ENCODE results near the gene TFR2. TPM values are rescaled to one million over a fixed set of nuclear protein-coding genes. Genes with fewer than 3 reads are reported as not detected.

TFR2 gene
- total and polyA plus RNA-seq, 2 of the 4 experiments (the other 2 are of a cell fraction): 0.18 to 0.50 TPM

- in situ Hi-C loops (cut with MboI; ENCODE audit: low sequenced_read_pairs) (loop anchor here (25.0 kb wide), 1 partner anchor 287 kb away; the partner anchor contains the start of genes SLC12A9 and TRIP6), intact Hi-C loops (cut with micrococcal nuclease) (no loop called here), dilution Hi-C loops (cut with HindIII; ENCODE audit: low sequenced_read_pairs, unreplicated experiment) (no loop called here)
- peaks cover 54% of the 10 kb centered on the region for H3K36me3 ChIP-seq (ENCODE audit: control insufficient read depth, insufficient read depth, low read length)
- H3K79me1 ChIP-seq (ENCODE audit: low read depth in 1 of 2, low read length in 2 of 2): peaks cover under 1 to 16% of the 10 kb centered on the region in 2 experiments; a peak in 3 of 4 replicates
- H2BK15ac ChIP-seq (ENCODE audit: low read depth, low read length): no peak overlapping the region
- no peak overlapping the region for H4K8ac ChIP-seq (ENCODE audit: low read depth in 2 of 2, low read length in 2 of 2)
- no peak overlapping the region for H3K4ac ChIP-seq (ENCODE audit: low read depth, low read length)
- ChIA-PET POLR2A (ENCODE audit: unreplicated experiment) (no interaction called here), CTCF (no interaction called here)
- no peak overlapping the region for H2BK120ac ChIP-seq (ENCODE audit: low read depth, low read length)
- no peaks in the 10 kb centered on the region for H3K9me1 ChIP-seq (ENCODE audit: insufficient read depth, low read length)
- no peak overlapping the region for H3K4me2 ChIP-seq (ENCODE audit: low read depth, low read length)
- H3K4me1 ChIP-seq (ENCODE audit: control insufficient read depth, insufficient read depth, low read length): peaks cover under 1% of the 10 kb centered on the region; the same call in 1 of the 2 replicates
- no peak overlapping the region for H2AK9ac ChIP-seq (replicated peaks; ENCODE audit: low read depth, low read length, poor library complexity)
- no peak overlapping the region for H4K5ac ChIP-seq (ENCODE audit: low read depth, low read length)
- no peak overlapping the region for H3K23ac ChIP-seq (ENCODE audit: low read depth, low read length)
- H3K27me3 ChIP-seq (ENCODE audit: control insufficient read depth, insufficient read depth, low read length): peaks cover 2% of the 10 kb centered on the region; the same call in 1 of the 2 replicates
- no peaks in the 10 kb centered on the region for H3K9me3 ChIP-seq (ENCODE audit: control insufficient read depth, insufficient read depth, low read length)
- H2AFZ ChIP-seq (replicated peaks; ENCODE audit: low read length, poor library complexity): no peak overlapping the region
- H2BK20ac ChIP-seq (ENCODE audit: low read depth, low read length): no peak overlapping the region
- no peak overlapping the region for H4K91ac ChIP-seq (ENCODE audit: insufficient read depth, low read depth, low read length)
- H3K27ac ChIP-seq (ENCODE audit: insufficient read depth, low read length): no peak overlapping the region
- H4K20me1 ChIP-seq (ENCODE audit: insufficient read depth, low read length): 0 out of 2 replicates have a peak, but pooled peaks cover 1% of the 10 kb centered on the region
- ATAC-seq (ENCODE audit: low read depth) (no peak), DNase-seq (no peak)
- H3K18ac ChIP-seq (ENCODE audit: low read depth, low read length): no peak overlapping the region
- no peak overlapping the region for H2AK5ac ChIP-seq (ENCODE audit: low read depth, low read length)
- 79% methylated on average over 3 of the region's 14 CpGs; no CpG with 5 or more reads in 1 of the 2 experiments for WGBS, 2 experiments (ENCODE audit: extremely low coverage in 2 of 2, insufficient read length in 1 of 2)
- no peak overlapping the region for H3K4me3 ChIP-seq (ENCODE audit: insufficient read depth, low read depth, low read length)
- TF ChIP-seq USF2 (IDR thresholded peaks at IDR 0.05; ENCODE audit: low read depth, low read length): no peak
- TF ChIP-seq MAZ (IDR thresholded peaks at IDR 0.05; ENCODE audit: borderline replicate concordance, low read depth, low read length): no peak
- TF ChIP-seq CEBPB (IDR thresholded peaks at IDR 0.05; ENCODE audit: low read depth, low read length): no peak
- no peak for TF ChIP-seq CHD1 (IDR thresholded peaks at IDR 0.05; ENCODE audit: low read depth, low read length)
- TF ChIP-seq FOS (IDR thresholded peaks at IDR 0.05; ENCODE audit: low read depth, low read length): no peak
- TF ChIP-seq RFX5 (IDR thresholded peaks at IDR 0.05; ENCODE audit: low read depth, low read length): no peak
- no peak for TF ChIP-seq ELK1 (IDR thresholded peaks at IDR 0.05; ENCODE audit: borderline replicate concordance, low read depth, low read length)
- TF ChIP-seq NFE2L2 (IDR thresholded peaks at IDR 0.05; ENCODE audit: low read depth, low read length): no peak
- TF ChIP-seq CTCF (conservative IDR thresholded peaks at IDR 0.05; ENCODE audit: low read depth, low read length): no peak
- no peak for TF ChIP-seq BHLHE40 (IDR thresholded peaks at IDR 0.05; ENCODE audit: low read depth, low read length)
- no peak for TF ChIP-seq MAFK (IDR thresholded peaks at IDR 0.05; ENCODE audit: low read depth, low read length)
- no peak for TF ChIP-seq MXI1 (IDR thresholded peaks at IDR 0.05; ENCODE audit: borderline replicate concordance, low read depth, low read length)
- no peak for TF ChIP-seq SMC3 (IDR thresholded peaks at IDR 0.05; ENCODE audit: low read depth, low read length)
- no peak for TF ChIP-seq RAD21 (IDR thresholded peaks at IDR 0.05; ENCODE audit: low read length)
- TF ChIP-seq POLR2A (IDR thresholded peaks at IDR 0.05; ENCODE audit: low read depth, low read length): no peak
- TF ChIP-seq RCOR1 (IDR thresholded peaks at IDR 0.05; ENCODE audit: insufficient replicate concordance, low read length): no peak
- H3K14ac ChIP-seq (replicated peaks; ENCODE audit: low read depth, low read length): no peak overlapping the region
- no TSS peak for BruUV-seq (replicated peaks)
- H3K9ac ChIP-seq (ENCODE audit: low read depth, low read length): no peak overlapping the region
- no peak overlapping the region for H3K56ac ChIP-seq (ENCODE audit: extremely low read depth, insufficient read depth, low read length)
- no peak overlapping the region for H2BK5ac ChIP-seq (ENCODE audit: low read depth, low read length, poor library complexity, severe bottlenecking)
Measured at GRCh38 chr7:100575206-100575631, 66.1 kb downstream of the TFR2 start.

All from IMR-90 (cell line).